IPS-NIHi11 (cell line): ENCODE results near the gene AIM2.
"Not testable (repeated sequence)": the region's sequence is repeated elsewhere in the genome, so short reads cannot be mapped to it uniquely, and the experiment has no call there.

ENCODE experiments used
- DNase-seq: peaks from one replicate; pipeline ENCODE4 v3.0.0; 2012; ENCODE audit warnings: mixed read lengths, low spot score

The AIM2 gene

DNA sequence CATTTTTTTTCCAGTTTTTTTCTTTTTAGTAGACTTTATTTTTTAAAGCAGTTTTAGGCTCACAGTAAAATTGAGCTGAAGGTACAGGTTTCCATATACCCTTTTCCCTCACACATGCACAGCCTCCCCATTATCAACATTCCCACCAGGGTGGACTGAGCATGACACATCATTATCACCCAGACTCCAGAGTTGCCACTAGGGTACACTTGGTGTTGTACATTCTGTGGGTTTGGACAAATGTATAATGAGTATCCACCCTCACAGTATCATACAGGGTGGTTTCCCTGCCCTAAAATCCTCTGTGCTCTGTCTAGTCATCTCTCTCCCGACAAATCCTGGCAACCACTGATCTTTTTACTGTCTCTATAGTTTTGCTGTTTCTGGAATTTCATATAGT, 3.0 kb upstream of the AIM2 start:
- DNase-seq, result no peak

DNA sequence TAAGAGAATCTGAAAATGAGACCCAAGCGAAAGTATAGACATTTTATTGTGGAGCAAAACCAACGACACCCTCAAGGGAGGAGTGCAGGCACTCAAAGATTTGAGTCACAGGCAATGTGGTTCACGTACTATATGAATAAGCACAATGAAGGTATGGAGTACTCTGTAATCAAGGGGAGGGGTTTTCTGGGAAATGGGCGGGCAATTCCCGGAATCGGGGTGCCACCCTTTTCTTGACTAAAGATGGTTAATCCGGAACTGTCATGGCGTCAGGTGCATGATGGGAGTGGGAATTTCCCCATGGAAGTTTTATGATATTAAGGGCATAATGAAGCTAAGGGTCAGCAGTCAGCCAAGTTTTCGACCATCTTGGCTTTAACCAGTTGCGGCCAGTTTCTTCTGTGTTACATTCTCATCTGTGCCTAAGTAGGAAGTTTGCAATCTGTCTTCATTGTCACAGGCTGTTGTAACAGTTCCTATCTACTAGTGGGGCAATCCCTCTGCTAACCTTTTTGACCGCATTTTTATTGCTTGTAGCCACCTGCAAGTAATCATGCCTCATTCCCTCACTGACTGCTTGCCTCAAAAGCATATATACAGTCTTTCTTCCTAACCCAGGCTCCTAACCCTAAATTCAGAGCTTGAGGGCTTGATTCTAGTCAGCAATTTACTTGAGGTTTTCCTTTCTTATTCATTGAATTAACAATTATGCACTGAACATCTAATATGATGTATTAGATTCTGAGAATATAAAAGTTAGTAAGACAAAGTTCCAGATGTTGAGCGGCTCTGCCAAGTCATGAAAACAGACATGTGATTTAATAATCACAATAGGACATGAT, 775 bp upstream of the AIM2 start:
- DNase-seq, result no peak

DNA sequence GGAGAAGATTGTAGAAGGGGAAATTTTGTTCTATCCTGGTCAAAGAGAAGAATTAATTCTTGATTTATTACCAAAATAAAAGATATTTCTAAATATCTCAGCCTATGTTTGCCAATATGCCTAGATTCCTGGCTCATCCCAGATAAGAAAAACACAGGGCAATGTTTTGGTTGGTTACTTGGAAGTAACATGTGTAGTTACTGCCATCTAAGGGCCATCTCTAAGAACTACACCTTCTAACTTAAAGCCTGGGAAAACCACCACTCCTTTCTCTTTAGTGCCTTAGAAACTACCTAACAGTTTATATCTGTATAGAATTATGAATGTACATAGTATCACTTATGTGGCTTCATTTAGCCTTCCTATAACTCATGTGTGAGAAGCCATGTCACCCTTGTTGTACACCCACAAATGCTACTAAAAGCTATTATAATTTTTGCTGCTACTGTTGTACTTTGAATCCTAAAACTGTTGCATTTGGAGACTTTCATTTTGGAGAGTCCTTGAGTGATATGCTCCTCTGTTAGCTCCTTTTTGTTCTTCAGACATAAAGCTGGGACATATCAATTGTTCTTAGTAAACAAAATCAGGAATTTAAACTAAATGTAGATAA, 4.5 kb downstream of the AIM2 start:
- DNase-seq, result peak; percentile 53

DNA sequence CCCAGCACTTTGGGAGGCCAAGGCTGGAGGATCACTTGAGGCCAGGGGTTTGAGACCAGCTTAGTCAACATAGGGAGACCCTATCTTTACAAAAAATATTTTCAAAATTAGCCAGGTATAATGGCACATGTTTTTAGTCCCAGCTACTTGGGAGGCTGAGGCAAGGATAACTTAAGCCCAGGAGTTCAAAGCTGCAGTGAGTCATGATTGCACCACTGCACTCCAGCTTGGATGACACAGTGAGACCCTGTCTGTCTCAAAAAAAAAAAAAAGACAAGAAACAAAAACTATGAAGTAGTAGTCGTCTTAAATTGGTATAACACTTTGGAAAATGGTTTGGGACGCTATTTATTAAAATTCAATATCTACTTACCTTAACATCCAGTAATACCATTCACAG, 7.7 kb downstream of the AIM2 start:
- no peak for DNase-seq

DNA sequence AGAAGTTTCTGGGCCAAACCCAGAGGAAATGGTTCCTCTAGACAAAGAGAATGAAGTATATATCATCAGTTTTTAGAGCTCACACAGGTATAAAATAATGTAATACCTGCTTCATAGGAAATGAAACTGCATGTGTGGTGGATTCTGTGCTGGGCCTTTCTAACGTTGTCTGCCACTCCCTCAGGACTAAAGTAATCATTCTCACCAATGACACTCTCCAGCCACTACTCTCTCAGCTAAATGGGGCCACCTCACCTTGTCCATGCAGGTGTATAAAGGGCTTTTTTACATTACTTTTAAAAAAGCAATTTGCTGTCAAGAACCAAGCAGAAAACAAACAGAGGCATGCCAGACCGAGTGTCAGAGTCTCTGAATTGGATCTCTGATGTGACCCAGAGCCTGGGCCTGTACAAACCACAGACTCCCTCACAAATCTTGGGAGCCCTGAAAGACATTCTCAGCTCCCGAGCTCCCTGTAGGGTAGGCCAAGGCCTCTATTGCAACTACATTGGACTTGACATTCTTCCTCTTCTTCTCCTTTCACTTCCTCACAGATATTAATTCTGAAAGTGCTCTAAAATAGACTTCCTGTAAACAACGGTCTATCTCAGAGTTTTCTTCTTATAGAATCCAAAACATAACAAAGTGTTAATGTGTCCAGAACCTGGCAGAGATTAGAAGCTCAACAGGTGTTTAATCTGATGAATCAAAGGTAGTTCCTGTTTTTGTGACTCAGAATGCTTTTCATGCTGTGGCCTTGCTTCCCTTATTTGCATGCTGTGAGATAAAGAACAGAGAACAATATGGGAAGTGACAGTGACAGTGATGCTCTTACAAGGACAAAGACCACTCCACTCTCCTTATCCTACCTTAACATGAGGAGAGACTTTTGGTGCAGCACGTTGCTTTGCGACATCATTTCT, 8.6 kb downstream of the AIM2 start:
- no peak for DNase-seq

DNA sequence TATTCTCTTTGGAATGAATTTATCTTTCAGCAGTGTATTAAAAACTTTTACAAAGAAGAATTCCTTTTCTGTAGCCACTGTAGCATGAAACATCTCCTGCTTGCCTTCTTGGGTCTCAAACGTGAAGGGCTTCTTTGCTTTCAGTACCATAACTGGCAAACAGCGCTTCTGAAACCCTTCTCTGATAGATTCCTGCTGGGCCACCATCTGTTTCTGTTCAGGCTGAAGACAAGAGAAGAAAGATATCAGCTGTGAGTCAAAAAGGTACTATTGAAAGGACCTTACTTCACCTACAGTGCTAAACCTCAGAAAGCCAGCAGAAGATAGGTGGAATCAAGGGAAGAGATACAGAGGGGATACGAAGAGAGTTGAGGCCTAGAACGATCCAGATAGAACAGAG, 10.5 kb downstream of the AIM2 start:
- DNase-seq, result no peak

DNA sequence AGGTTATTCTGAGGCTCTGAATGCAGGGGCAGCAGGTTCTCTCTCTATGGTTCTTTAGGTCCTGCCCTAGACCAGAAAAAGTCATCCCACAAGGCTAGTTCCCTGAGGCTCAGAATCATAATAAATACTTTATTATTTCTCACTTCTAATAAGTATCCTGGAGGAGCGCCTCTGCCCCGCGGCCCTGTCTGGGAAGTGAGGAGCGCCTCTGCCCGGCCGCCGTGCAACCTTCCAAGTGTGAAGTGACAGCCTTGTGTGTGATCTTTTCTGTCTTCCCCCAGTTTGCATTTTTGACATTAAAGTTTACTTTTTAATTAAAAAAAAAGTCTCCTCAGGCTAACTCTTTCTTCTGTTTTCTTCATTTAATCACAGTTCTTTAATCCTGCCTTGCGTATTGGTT, 11.5 kb downstream of the AIM2 start:
- no peak for DNase-seq

DNA sequence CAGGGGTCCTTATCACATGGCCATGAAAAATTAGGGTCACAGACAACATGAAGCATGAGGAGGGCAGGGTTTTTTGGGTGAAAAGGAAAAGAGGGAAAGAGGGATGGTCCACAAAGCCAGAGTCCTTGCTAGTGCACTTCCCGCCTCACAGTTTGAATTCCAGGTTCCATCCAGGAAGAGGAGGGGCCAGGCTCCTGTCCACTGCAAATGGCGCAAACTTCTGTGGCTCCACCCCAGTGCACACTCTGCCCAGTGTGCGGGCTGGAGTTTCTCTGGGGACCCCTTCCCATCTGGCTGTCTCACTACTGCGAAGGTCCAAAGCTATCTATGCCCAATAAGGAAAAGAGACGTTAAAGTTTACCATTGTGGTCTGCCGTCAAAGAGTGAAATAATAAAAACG, 17.8 kb downstream of the AIM2 start:
- no peak for DNase-seq

DNA sequence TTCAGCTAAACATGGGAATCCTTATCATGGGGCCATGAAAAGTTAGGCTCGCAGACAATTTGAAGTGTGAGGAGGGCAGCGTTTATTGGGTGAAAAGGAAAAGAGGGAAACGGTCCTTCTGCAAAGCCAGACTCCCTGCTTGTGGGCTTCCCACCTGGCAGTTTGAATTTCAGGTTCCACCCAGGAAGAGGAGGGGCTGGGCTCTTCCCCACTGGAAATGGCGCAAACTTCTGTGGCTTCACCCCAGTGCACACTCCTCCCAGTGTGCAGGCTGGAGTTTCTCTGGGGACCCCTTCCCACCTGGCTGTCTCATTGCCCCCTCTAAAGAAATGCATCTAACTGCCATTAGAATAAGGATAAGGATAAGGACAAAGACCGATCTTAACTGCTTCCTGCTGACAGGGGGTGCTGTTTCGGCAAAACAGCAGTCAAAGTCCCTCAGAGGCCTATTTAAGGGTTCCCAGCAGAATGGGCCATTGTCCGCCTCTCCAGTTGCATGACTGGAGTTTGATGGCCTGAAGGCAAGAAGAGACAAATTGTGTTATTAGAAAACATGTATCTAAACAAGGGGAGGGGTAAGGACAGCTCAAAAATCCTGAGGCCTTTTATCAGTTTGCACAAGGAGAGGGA, 20.4 kb downstream of the AIM2 start:
- DNase-seq, result peak; percentile 22

DNA sequence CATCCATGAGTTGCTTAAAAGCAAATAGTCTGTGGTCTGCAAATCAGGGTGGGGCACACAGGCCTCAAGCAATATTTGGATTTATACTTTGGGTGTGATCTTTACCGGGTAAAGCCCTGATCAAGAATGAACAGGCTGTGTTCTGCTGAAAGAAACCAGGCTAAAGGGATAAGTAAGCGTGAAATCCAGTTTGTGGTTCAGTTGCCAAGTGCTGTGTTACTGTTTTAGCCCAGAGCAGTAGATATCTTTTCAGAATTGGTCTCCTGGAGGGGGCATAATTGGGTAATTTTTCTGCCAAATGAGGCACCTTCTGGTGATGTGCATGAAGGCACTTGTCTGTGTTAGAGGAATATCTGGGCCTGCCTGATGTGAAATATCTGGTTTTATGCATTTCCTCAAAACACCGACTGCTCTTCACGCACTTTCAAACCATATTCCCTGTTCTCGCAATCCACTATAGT, 21.4 kb downstream of the AIM2 start:
- no peak for DNase-seq

DNA sequence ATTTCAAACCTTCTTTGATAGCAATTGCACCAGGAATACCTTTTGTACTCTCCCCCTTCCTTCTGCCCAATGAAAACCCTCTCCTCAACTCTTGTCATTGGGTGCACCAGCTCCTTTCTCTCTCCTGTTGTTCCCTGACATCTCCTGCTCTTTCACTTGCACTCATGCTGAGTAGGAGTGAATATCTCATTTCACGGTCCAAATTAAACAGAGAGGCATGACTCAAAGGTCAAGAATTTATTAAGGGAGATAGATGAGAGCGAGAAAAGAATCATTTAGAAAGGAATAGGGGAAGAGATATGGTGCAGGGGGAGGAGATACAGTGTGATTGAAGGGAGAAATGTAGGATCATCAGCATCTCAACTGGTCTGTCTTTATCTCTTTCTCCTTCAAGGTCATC, 22.1 kb downstream of the AIM2 start:
- DNase-seq, result no peak

DNA sequence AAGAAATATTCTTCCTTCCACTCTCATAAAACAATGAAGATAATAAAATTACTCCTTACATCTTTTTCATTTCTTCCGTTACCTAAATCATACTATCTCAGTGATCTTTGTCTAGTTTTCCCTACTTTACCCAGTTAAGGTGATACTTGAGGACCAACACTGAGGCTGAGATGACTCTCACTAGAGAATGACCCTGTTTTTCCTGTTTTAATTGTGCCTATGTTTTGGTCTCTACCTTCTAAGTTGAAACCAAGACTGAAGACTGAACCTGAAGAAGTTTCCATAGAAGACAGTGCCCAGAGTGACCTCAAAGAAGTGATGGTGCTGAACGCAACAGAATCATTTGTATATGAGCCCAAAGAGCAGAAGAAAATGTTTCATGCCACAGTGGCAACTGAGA, 25.1 kb downstream of the AIM2 start:
- no peak for DNase-seq

DNA sequence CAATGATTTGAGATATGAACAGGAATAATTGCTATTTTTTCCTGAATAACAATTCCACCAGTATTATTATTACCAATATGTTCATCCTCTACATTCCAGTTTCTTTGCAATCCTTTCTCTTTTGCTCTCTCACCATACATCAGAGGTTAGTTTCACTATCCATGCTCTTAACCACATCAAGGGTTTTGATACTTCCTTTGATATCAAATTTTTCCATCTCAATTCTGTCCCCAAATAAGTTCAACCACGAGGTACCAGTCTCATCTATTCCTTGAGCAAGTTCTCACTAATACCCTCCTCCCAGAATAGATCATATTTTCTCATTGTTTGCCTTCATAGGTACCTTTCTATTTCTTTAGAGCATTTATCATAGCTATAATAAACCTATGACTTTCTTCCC, 30.1 kb downstream of the AIM2 start:
- not testable (repeated sequence) for DNase-seq

DNA sequence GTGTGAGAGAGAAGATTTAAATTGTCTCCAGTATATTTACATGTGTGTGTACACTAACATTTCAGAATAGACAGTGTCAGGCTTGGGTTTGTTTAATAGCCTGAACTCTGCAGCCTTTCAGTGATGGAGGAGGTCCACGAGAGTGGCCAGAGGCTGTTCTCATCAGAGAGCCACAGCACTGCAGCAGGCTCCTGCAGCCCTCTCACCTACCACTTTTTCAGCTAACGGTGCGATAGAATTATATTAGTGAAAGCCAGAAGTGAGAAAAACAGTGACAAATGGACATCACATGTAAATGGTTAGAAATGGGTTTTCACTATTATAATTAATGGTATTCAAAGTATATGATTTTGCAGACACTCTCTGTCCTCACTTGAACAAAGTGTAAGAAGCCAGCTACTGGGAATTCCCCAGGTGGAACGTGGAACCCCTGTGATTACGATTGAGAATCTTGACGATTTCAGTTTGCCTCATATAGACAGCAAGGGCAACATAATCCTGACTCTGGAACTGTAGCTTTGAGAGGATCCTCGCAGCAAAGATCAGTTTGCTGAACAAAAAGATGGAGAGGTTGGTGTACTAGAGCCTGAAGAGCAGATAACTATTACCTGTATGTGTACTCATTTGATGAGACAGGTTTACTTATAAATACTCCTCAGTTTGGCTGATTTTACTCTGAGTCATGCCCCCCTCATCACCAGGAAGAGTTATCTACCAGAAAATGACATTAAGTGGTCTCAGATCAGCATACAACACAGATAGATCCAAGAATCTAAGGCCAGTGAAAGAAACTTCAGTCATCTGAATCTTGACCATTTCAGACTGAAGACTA, 35.5 kb downstream of the AIM2 start:
- DNase-seq, result no peak

DNA sequence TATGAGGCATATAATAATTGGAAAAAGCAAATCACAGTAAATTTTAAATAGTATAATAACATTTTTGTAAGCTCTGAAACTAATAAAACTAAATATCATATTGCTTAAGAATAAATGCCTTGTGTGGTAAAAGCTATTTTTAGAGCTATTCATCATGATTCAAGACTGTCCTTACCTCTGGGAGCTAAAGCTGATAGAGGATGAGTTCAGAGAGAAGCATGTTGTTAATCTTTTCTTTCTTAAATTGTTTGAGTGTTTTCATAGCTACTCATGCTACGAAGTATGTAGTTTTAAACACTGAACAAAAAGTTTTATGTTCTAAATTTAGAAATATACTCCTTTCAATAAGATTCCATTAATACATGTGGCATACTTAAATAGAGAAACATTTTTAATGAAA, 36.4 kb downstream of the AIM2 start:
- no peak for DNase-seq

DNA sequence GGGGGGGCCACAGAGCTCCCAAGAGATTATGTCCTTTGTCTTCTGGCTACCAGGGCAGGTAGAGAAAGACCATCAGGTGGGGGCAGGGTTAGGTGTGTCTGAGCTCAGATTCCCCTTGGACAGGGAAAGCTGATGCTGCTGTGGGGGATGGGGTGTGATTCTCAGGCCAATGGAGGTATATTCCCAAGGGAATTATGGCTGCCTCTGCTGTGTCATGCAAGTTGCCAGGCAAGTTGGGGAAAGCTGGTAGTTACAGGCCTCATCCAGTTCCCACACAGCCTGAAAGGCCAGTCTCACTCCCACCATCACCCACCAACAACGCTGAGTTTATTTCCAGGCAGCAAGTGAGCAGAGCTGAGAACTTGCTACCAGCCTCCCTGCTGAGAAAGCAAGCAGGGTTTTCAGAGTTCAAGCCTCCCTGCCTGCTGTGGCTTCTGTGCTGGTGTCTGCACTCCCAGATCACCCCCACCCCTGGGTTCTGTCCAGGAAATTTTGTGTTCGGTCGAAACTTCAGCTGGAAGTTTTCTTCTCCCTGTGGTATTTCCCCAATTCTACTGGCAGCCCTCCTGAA, 45.6 kb downstream of the AIM2 start:
- no peak for DNase-seq

DNA sequence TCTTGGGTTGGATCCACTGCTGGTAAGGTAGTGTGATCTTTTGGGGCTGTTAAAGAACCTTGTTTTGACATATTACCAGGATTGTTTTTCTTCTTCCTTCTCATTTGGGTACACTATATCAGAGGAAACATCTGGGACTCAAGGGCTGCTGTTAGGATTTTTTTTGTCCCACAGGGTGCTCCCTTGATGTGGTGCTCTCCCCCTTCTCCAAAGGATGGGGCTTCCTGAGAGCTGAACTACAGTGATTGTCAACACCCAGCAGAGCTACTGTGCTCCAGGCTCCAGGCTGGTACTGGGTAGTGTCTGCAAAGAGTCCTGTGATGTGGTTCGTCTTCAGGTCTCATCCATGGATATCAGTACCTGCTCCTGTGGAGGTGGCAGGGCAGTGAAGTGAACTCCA, 46.3 kb downstream of the AIM2 start:
- DNase-seq, result no peak

DNA sequence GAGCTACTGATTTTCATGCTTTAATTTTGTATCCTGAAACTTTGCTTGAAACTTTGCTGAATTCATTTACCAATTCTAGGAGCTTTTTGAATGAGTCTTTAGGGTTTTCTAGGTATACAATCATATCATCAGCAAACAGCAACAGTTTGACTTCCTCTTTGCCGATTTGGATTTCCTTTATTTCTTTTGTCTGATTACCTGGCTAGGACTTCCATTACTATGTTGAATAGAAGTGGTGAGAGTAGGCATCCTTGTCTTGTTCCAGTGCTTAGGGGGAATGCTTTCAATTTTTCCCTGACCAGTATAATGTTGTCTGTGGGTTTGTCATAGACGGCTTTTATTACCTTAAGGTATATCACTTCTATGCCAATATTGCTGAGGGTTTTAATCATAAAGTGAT, 49.7 kb downstream of the AIM2 start:
- not testable (repeated sequence) for DNase-seq

DNA sequence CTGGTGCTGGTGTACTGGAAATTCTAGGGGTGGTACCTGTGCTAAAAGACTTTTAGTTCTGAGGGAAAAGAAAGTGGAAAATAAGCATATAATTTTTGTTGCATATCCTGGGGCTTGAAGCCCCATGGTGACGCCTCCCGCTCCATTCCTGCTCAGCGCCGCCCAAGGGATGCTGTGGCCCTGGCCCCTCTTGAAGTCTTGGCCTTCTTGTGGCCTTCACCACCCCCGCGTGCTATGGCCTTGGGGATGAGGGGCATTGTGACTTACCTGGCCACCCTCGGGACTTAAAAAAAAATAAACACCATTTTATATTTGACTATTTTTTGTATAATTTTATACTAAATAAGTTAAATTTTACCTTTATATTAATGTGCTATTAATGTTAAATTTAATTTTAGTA, 51.5 kb downstream of the AIM2 start:
- DNase-seq, result no peak

DNA sequence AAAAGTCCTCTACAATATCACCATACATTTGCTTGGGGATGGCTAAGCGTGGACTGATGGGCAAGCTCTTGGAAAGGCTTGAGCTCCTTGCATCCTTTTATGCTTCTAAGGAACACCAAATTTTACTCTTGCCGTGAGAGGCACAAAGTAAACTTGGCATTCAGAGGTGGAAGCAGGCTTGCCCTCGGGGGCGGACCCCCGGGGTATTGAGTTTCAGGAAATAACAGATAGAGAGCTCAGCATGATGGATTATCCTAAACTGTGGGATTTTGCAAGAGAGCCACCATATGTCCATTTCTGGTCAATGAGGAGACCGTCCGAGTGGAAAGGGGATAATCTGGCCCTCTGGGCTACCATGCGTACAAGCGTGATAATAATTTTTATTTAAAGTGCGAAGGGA, 52.8 kb downstream of the AIM2 start:
- peak; percentile 14 for DNase-seq

DNA sequence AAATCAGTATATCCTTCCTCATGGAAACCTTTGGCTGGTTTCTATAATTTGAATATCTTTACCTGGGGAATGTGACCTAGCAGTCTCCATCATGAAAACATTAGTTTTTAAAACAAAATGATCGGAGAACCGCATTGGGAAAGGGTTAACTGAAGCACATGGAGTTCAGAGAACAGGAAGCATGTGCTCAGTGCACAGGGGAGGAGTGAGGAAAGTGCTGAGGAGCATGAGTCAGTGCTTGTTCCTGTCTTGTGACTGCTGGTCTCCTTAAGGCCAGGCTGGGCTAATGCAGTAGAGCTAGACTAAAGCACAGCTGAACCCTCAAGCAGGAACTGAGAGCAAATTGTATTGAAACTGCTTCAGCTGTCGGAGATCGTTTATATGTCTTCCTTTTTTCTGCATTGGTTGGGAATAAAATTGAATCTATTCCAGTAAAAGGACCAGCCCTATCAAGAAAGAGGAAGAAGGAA, 61.1 kb downstream of the AIM2 start:
- no peak for DNase-seq
